Measurements from ENCODE around the gene ZNF232.
"Not testable (repeated sequence)": the region's sequence is repeated elsewhere in the genome, so short reads cannot be mapped to it uniquely, and the experiment has no call there.

DNA sequence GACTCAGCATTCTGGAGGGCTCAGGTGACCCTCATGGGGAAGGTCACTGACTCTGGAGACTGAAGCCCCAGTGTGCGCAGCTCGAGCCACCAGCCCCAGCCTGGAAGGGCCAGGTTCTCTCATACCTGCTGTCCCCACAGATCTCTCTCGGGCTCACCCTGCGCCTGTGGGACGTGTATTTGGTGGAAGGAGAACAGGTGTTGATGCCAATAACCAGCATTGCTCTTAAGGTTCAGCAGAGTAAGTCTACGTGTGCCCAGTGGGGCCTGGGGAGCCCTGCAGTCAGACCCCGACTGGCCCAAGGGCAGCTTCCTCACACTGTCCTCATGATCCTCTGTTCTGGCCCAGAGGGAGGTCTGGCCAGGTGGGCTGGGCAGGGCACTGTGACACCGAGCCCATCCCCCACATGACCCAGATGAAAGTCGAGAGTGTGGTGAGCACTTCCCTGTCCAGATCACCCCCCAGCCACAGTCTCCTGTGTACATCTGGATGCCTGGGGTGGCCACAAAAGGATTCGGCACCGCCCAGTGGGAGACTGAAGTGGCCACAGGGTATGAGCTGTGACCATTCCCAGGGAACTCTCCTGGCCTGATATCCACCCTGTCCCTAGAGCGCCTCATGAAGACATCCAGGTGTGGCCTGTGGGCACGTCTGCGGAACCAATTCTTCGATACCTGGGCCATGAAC is 26.0 kb upstream of the ZNF232 start:
- TF ChIP-seq, protein P1, sequence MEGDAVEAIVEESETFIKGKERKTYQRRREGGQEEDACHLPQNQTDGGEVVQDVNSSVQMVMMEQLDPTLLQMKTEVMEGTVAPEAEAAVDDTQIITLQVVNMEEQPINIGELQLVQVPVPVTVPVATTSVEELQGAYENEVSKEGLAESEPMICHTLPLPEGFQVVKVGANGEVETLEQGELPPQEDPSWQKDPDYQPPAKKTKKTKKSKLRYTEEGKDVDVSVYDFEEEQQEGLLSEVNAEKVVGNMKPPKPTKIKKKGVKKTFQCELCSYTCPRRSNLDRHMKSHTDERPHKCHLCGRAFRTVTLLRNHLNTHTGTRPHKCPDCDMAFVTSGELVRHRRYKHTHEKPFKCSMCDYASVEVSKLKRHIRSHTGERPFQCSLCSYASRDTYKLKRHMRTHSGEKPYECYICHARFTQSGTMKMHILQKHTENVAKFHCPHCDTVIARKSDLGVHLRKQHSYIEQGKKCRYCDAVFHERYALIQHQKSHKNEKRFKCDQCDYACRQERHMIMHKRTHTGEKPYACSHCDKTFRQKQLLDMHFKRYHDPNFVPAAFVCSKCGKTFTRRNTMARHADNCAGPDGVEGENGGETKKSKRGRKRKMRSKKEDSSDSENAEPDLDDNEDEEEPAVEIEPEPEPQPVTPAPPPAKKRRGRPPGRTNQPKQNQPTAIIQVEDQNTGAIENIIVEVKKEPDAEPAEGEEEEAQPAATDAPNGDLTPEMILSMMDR (IDR thresholded peaks at IDR 0.05): not testable (repeated sequence)
- not testable (repeated sequence) for TF ChIP-seq POLR2A, POLR2AphosphoS5 (IDR thresholded peaks at IDR 0.05)
